Nephron progenitor cell (in vitro differentiated cells): ENCODE data around the gene HACD2.

Experiments
- DNase-seq: peaks from one replicate; pipeline ENCODE4 v3.0.0; 2021
- H3K27ac Mint-ChIP-seq: 2 replicates; pipeline ENCODE4 v1.8.0; 2021; ENCODE audit warnings: mild to moderate bottlenecking, moderate library complexity, mixed read lengths
- H3K27me3 Mint-ChIP-seq: 2 replicates; pipeline ENCODE4 v1.8.0; 2021; ENCODE audit warnings: mild to moderate bottlenecking, low read depth, mixed read lengths; ENCODE audit not compliant: poor library complexity
- H3K36me3 Mint-ChIP-seq: 2 replicates; pipeline ENCODE4 v1.8.0; 2021; ENCODE audit warnings: low read depth, mixed read lengths
- H3K4me1 Mint-ChIP-seq: 2 replicates; pipeline ENCODE4 v1.8.0; 2021; ENCODE audit warnings: mixed read lengths
- H3K4me3 Mint-ChIP-seq: 2 replicates; pipeline ENCODE4 v1.8.0; 2021; ENCODE audit warnings: mild to moderate bottlenecking, moderate library complexity, mixed read lengths
- H3K9me3 Mint-ChIP-seq: 2 replicates; pipeline ENCODE4 v1.8.0; 2021; ENCODE audit warnings: mild to moderate bottlenecking, moderate library complexity, mixed read lengths
- TF ChIP-seq, protein P1 (sequence below): fragments of 200-600 bp; sonication (generic); IDR thresholded peaks from 2 replicates; pipeline ENCODE4 v1.5.0; 2021; ENCODE audit warnings: antibody characterized with exemption

HACD2 gene

DNA sequence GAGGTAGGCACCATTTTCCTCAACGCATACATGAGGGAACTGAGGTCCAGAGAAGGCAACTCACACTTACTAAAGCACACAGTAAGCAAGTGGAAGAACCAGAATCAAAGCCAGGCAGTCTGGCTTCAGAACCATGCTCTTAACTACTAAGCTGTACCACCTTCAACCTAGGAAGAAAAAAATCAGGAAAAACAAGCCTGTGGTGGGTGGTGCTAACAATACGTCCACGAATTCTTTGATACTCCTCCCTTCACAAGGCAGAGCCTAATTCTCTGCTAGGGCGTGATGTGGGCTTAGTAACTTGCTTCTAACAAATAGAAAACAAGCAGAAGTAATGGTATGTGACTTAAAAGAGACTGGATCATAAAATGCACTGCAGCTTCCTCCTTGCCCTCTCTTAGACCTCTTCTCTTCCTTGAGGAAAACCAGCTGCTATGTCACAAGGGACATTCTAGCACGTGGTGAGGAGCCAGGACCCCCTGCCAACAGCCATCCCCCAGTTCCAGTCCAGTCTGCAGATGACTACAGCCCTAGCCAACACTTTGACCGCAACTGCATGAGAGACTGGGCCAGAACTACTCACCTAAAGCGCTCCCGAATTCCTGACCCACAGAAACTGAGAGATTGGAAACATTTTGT is 36.9 kb downstream of the HACD2 start:
- Mint-ChIP-seq H3K36me3 (peaks cover 31% of the 10 kb centered on the region), H3K4me3 (no peak overlapping the region), H3K27me3 (peaks cover 2% of the 10 kb centered on the region), H3K27ac (no peak overlapping the region), H3K9me3 (peaks cover 14% of the 10 kb centered on the region), H3K4me1 (peaks cover 17% of the 10 kb centered on the region)
- no peak for DNase-seq
- TF ChIP-seq, protein P1, sequence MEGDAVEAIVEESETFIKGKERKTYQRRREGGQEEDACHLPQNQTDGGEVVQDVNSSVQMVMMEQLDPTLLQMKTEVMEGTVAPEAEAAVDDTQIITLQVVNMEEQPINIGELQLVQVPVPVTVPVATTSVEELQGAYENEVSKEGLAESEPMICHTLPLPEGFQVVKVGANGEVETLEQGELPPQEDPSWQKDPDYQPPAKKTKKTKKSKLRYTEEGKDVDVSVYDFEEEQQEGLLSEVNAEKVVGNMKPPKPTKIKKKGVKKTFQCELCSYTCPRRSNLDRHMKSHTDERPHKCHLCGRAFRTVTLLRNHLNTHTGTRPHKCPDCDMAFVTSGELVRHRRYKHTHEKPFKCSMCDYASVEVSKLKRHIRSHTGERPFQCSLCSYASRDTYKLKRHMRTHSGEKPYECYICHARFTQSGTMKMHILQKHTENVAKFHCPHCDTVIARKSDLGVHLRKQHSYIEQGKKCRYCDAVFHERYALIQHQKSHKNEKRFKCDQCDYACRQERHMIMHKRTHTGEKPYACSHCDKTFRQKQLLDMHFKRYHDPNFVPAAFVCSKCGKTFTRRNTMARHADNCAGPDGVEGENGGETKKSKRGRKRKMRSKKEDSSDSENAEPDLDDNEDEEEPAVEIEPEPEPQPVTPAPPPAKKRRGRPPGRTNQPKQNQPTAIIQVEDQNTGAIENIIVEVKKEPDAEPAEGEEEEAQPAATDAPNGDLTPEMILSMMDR: no peak

DNA sequence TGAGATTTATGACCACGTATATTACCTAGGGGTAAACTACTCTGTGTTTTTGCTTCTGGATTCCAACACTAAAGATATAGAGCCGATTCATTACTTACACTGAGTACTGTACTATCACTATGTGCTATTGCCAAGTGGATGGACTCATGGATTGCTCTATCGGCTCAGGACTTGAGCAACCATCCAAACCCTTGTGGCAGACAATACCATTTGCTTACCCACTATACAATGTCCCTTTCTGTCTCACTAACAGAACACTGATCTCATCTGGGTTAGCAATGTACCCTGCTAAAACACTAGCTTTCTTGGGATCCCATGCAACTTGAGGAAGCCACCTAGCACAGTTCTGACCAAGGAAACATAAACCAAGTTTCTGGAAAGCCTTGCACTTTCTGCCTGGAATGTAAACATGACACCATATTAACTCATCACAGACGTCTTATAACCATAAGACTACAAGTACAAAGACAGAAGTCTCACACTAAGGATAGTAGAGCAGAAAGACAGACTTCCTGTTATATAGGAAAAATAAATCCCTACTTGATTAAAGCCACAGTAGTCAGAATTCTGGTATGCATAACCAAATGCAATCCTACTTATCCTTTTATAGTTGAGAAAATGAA is 38.6 kb downstream of the HACD2 start:
- Mint-ChIP-seq H3K36me3 (peaks cover 17% of the 10 kb centered on the region), H3K9me3 (no peaks in the 10 kb centered on the region), H3K27me3 (peaks cover 2% of the 10 kb centered on the region), H3K27ac (no peak overlapping the region), H3K4me1 (peaks cover 22% of the 10 kb centered on the region), H3K4me3 (no peak overlapping the region)
- no peak for DNase-seq
- TF ChIP-seq, protein P1: no peak

DNA sequence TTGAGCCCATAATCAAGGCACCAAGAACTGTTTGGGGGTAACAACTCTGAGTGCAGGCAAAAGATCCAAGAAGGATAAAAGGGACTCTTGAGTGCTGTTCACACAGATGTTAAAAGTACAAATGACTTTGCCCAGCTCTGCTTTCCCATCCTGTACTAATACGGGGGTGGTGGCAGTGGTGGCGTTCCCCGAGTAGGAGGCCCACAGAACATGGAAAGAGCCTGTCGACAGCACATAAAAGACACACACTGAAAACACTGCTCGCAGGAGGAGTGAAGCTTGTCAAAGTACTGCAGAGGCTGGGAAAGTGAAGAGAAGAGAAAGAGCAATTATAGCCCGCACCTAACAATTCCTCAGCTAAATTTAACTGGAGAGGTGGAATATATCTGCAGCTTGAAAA is 40.9 kb downstream of the HACD2 start:
- Mint-ChIP-seq H3K9me3 (no peaks in the 10 kb centered on the region), H3K27me3 (no peaks in the 10 kb centered on the region), H3K27ac (no peak overlapping the region), H3K36me3 (no peaks in the 10 kb centered on the region), H3K4me1 (peaks cover 22% of the 10 kb centered on the region), H3K4me3 (peak overlapping the region; percentile 2)
- no peak for DNase-seq
- TF ChIP-seq, protein P1: no peak

DNA sequence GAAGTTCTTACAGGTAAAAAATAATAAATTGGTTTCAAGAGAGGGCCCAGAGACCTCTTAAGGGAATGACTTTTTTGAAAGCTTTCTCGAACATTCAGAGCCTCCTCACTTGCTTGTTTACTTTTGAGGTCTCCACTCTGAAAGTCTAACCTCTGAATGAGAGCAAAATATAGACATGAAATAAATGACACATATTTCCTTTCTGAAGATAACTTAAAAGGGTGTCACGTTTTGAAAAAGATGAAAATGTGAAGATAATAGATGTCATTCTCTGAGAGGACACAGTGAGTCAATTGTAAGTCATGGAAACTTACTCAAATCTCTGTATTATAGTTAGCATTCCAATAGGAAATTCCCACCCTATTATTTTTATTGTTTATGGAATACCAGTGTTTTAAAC is 44.6 kb downstream of the HACD2 start:
- TF ChIP-seq, protein P1: no peak
- H3K27me3 Mint-ChIP-seq: no peaks in the 10 kb centered on the region
- H3K4me1 Mint-ChIP-seq: peaks cover 17% of the 10 kb centered on the region
- no peaks in the 10 kb centered on the region for H3K9me3 Mint-ChIP-seq
- H3K36me3 Mint-ChIP-seq: no peaks in the 10 kb centered on the region
- H3K27ac Mint-ChIP-seq: no peak overlapping the region
- no peak for DNase-seq
- no peak overlapping the region for H3K4me3 Mint-ChIP-seq

DNA sequence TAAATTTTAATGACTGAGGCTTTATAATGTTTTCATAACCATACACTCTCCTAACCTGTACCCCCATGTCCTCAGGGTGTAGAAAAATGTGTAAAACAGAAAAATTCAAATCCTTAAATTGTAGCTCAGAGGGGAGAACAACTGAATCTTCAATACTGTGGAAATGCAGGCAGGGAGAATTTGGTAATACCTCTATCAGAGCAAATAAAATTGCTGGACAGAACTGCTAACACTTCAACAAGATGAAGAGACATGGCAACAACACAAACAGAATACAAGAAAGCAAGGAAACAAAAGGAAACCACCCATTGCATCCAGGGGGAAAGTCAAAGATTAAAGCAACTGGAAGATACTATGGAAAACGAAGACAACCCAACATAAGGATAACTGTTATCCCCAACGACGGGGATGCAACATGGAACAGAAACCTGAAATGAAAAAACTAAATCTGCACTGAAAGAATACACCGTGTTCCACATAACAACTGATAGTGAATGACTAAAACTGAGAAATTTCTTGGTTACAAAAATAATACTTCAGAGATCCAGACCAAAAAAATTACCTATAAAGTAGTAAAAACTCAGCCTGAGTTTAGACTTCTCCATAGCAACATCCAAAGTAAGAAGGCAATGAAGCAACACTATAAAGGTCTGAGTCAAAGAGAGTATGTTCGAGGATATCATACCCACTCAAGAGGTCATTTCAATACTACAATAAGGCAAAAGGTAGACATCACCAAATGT is 48.5 kb downstream of the HACD2 start:
- no peak overlapping the region for H3K27ac Mint-ChIP-seq
- H3K4me1 Mint-ChIP-seq: no peaks in the 10 kb centered on the region
- no peaks in the 10 kb centered on the region for H3K9me3 Mint-ChIP-seq
- no peak overlapping the region for H3K4me3 Mint-ChIP-seq
- TF ChIP-seq, protein P1: no peak
- H3K36me3 Mint-ChIP-seq: no peaks in the 10 kb centered on the region
- no peak for DNase-seq
- H3K27me3 Mint-ChIP-seq: no peaks in the 10 kb centered on the region
